HG03521 (cell line): ENCODE data around the gene BCL2L14.

Source experiments
- ATAC-seq: cut with Tn5 transposase; IDR thresholded peaks from one replicate; pipeline ENCODE4 v1.9.1; 2021; ENCODE audit warnings: mild to moderate bottlenecking, moderate library complexity; ENCODE audit not compliant: unreplicated experiment

Gene BCL2L14

GRCh38 chr12:12054993-12055392 lies 15.7 kb upstream of the BCL2L14 start:
- no peak for ATAC-seq

- no peak for ATAC-seq
Measured at GRCh38 chr12:12056951-12057350, 13.8 kb upstream of the BCL2L14 start.

GRCh38 chr12:12064596-12064995 lies 6.1 kb upstream of the BCL2L14 start:
- no peak for ATAC-seq

- ATAC-seq = no peak
Measured at GRCh38 chr12:12068751-12069150, 2.0 kb upstream of the BCL2L14 start.

- no peak for ATAC-seq
Measured at GRCh38 chr12:12069821-12070548, 754 bp upstream of the BCL2L14 start.

- no peak for ATAC-seq
Measured at GRCh38 chr12:12072064-12072760, 1.5 kb downstream of the BCL2L14 start.

- ATAC-seq = no peak
Measured at GRCh38 chr12:12079291-12079690, 8.6 kb downstream of the BCL2L14 start.

- no peak for ATAC-seq
Measured at GRCh38 chr12:12081836-12082497, 11.2 kb downstream of the BCL2L14 start.

- no peak for ATAC-seq
Measured at GRCh38 chr12:12083688-12084087, 12.9 kb downstream of the BCL2L14 start.

- no peak for ATAC-seq
Measured at GRCh38 chr12:12086362-12086761, 15.6 kb downstream of the BCL2L14 start.

GRCh38 chr12:12086973-12087692 lies 16.4 kb downstream of the BCL2L14 start:
- ATAC-seq = no peak

GRCh38 chr12:12087693-12088034 lies 16.9 kb downstream of the BCL2L14 start:
- ATAC-seq = no peak

- no peak for ATAC-seq
Measured at GRCh38 chr12:12088147-12088546, 17.4 kb downstream of the BCL2L14 start.

- ATAC-seq = no peak
Measured at GRCh38 chr12:12088761-12089160, 18.0 kb downstream of the BCL2L14 start.

- no peak for ATAC-seq
Measured at GRCh38 chr12:12091071-12091470, 20.3 kb downstream of the BCL2L14 start.

- ATAC-seq = no peak
Measured at GRCh38 chr12:12091977-12092663, 21.4 kb downstream of the BCL2L14 start.

GRCh38 chr12:12094481-12094880 lies 23.7 kb downstream of the BCL2L14 start:
- no peak for ATAC-seq

- no peak for ATAC-seq
Measured at GRCh38 chr12:12095021-12095420, 24.3 kb downstream of the BCL2L14 start.

- no peak for ATAC-seq
Measured at GRCh38 chr12:12097891-12098690, 27.4 kb downstream of the BCL2L14 start.

GRCh38 chr12:12098691-12099015 lies 27.9 kb downstream of the BCL2L14 start:
- no peak for ATAC-seq
